Gastrocnemius medialis (tissue), 4 donors: ENCODE data around the gene KRTAP4-9.

ENCODE experiments used
- CTCF ChIP-seq, 5 experiments: fragments of 450-650 bp in 3 of 5; fragments of 200-600 bp in 2 of 5; sonication (generic) in 2 of 5; IDR thresholded peaks in 4 of 5; conservative IDR thresholded peaks in 1 of 5; 1 replicate in 4 of 5; 2 replicates in 1 of 5; pipeline ENCODE4 v1.5.1; 2016 to 2019; ENCODE audit warnings: antibody characterized with exemption in 5 of 5, mild to moderate bottlenecking in 3 of 5, moderate library complexity in 3 of 5
- POLR2A ChIP-seq, 2 donors: fragments of 450-650 bp; IDR thresholded peaks; one replicate each; pipeline ENCODE4 v1.6.1; 2017; ENCODE audit warnings: antibody characterized with exemption in 2 of 2, mild to moderate bottlenecking in 2 of 2, moderate library complexity in 2 of 2

- TF ChIP-seq CTCF (IDR thresholded peaks at IDR 0.05 in 4 of 5, conservative IDR thresholded peaks at IDR 0.05 in 1 of 5): no peak
- TF ChIP-seq POLR2A (IDR thresholded peaks at IDR 0.05): no peak
These were observed 19.9 kb downstream of the KRTAP4-9 start for GRCh38 chr17:41125064-41125463.
